ENCODE results near the gene ESPL1.

DNA sequence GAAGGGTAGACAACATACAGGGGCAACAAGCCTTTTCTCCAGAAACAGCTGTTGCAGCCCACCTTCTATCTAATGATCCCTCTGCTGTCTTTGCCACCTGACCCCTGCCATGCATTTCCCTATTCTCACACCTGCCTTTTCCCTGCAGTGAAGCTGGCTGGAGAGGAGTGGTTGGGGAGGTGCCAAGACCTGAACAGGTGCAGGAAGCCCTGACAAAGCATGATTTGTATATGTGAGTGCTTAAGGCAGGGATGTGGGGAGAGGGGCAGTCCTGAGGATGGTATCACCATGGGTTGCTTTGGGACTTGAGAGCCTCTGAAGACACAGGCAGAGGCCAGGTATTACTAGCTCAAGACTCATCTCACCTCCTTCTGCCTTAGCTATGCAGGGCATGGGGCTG, 24.3 kb downstream of the ESPL1 start:
- TF ChIP-seq, protein P1, sequence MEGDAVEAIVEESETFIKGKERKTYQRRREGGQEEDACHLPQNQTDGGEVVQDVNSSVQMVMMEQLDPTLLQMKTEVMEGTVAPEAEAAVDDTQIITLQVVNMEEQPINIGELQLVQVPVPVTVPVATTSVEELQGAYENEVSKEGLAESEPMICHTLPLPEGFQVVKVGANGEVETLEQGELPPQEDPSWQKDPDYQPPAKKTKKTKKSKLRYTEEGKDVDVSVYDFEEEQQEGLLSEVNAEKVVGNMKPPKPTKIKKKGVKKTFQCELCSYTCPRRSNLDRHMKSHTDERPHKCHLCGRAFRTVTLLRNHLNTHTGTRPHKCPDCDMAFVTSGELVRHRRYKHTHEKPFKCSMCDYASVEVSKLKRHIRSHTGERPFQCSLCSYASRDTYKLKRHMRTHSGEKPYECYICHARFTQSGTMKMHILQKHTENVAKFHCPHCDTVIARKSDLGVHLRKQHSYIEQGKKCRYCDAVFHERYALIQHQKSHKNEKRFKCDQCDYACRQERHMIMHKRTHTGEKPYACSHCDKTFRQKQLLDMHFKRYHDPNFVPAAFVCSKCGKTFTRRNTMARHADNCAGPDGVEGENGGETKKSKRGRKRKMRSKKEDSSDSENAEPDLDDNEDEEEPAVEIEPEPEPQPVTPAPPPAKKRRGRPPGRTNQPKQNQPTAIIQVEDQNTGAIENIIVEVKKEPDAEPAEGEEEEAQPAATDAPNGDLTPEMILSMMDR (IDR thresholded peaks at IDR 0.05; ENCODE audit: insufficient read depth, low read length, poor library complexity, severe bottlenecking) = no peak
- no peak for TF ChIP-seq EZH2phosphoT487 (conservative IDR thresholded peaks at IDR 0.05; ENCODE audit: low read length)
